GM10847 (cell line): ENCODE measurements around the gene TMEM245.

Experiments
- POLR2A ChIP-seq: IDR thresholded peaks from 2 replicates; pipeline ENCODE4 v1.6.1; 2011; ENCODE audit not compliant: insufficient read length; ENCODE audit errors: extremely low read depth

Gene TMEM245

GRCh38 chr9:109012009-109012875, 107.5 kb downstream of the TMEM245 start:
- TF ChIP-seq POLR2A, result no peak

GRCh38 chr9:109011231-109011671, 108.5 kb downstream of the TMEM245 start:
- TF ChIP-seq POLR2A, result no peak

DNA sequence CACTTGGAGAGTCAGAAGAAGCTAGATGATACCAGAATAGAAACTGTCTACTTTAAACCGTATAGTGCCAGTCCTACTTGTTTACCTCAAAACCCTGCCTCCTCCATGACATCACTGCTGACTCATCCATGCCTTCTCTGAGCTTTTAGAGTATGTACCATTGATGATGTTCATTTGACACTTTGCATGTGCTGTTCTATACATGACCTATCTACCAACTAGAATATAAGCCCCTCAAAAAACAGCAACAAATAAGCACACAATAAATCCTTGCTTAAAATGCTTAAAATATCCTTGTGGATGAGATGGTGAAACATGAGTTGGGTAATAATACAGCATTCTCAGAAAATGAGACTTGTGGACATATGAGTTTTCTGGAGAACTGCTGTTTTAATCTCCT, 109.0 kb downstream of the TMEM245 start:
- TF ChIP-seq POLR2A, result no peak

- TF ChIP-seq POLR2A, result no peak
These were observed 114.1 kb downstream of the TMEM245 start for GRCh38 chr9:109005678-109006077.

- TF ChIP-seq POLR2A, result no peak
These were observed 116.6 kb downstream of the TMEM245 start for GRCh38 chr9:109003116-109003515.

- TF ChIP-seq POLR2A, result no peak
These were observed 117.6 kb downstream of the TMEM245 start for GRCh38 chr9:109002141-109002540.

GRCh38 chr9:109001275-109001676, 118.5 kb downstream of the TMEM245 start:
- TF ChIP-seq POLR2A, result no peak

DNA sequence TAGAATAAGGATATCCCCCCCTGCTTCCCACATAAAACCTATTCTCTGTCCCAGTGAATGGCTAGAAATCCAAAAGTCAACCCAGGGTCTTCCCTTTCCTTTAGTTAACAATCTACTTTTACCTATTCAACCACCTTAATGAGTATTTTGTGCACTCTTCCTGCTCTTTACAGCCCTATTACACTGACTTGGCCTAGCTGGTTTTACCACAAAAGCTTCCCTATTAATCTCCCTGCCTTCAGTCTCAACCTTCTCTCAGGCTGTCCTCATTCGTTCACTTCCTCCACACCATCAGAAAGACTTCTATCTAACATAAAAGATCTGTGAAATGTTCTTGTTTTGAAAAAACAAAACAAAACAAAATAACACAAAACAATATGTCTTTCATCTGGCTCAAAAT, 122.6 kb downstream of the TMEM245 start:
- TF ChIP-seq POLR2A, result no peak

GRCh38 chr9:108996643-108997042, 123.1 kb downstream of the TMEM245 start:
- TF ChIP-seq POLR2A, result no peak

DNA sequence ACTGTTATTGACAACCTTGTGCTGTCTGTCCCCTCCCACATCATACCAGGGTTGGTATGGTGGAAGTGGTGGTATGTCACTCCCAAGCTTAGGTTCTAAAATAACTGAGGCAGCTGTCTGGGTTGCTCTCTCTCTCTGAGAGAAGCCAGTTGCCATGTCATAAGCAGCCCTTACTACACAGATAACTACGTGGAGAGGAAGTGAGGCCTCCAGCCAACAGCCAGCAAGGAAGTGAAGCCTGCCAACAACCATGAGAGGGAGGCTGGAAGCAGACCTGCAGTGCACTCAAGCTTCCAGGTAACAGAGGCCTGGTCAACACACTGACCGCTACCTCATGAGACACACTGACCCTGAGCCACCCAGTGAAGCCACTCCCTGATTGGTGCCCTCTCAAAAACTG, 125.1 kb downstream of the TMEM245 start:
- TF ChIP-seq POLR2A, result no peak

- no peak for TF ChIP-seq POLR2A
These were observed 128.3 kb downstream of the TMEM245 start for GRCh38 chr9:108991479-108991878.

GRCh38 chr9:108983885-108984284, 135.9 kb downstream of the TMEM245 start:
- no peak for TF ChIP-seq POLR2A

- no peak for TF ChIP-seq POLR2A
These were observed 138.9 kb downstream of the TMEM245 start for GRCh38 chr9:108980893-108981292.

DNA sequence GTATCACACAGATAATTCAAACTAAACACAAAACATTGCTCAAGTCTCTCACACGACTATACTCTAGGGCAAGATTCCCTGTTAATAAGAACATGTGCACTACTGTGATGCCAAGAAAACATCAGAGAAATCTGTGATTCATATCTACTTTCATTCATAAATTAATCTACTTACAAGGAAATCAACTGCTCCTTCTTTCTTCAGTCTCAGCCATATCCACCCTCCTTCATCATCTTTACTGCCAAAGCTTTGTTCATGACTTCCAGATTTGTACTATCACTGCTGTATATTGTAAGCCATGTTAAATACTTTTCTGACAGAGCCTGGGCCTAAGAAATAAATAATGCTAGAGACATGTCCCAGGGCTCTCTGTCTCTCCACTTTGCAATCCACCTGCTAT, 141.5 kb downstream of the TMEM245 start:
- no peak for TF ChIP-seq POLR2A

DNA sequence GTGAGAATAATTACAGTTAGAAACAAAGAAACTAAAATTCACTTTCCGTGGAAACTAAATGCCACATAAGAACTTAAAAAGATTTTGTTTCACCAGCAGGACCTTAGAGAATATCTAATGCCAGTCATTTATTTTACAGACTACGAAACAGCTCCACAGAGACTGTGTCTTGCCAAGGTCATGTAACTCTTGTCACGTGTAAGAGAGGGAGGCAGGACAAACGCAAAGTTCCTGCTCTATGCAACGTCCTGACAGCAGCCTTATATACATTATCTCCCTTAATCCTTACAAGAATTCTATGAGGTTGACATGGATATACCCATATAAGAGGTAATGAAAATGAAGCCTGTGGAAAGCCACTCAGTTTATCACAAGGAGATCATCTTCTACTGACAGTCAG, 145.9 kb downstream of the TMEM245 start:
- no peak for TF ChIP-seq POLR2A

DNA sequence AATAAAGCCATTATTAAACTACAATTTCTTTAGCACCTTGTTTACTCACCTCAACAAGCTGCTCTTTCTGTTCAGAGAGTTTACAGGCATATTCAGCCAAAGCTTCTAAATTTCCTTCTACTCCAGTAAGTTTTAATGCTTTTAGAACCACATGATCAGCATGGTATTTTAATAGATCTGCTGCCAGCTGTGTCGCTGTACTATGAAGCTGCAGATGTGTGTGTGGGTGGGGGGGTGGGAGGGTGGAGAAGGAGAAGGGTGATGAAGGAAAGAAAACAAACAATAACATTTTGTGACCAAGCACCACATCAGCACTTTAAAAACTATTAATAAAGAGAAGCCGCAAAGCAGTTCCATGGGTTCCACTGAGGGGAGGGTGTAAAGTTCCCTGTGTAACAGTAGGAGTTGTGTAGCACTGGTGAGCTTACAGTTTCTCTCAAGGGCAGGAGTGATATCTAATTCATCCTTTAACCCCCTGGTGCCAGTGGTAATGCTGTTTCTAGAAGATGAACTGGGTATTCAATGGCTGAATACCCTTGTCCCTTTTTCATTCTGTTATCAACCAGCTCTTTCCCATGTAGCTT, 147.0 kb downstream of the TMEM245 start:
- TF ChIP-seq POLR2A, result no peak
